Esophagus muscularis mucosa (tissue), 4 donors: ENCODE data around the gene TXN.

ENCODE experiments used
- CTCF ChIP-seq, 3 experiments: fragments of 200-600 bp in 2 of 3; fragments of 450-650 bp in 1 of 3; sonication (generic) in 2 of 3; IDR thresholded peaks; one replicate each; pipeline ENCODE4 v1.5.1; 2017 to 2019; ENCODE audit warnings: antibody characterized with exemption in 3 of 3, mild to moderate bottlenecking in 2 of 3, moderate library complexity in 1 of 3
- EP300 ChIP-seq: sonication (generic); formaldehyde crosslinking; IDR thresholded peaks from one replicate; pipeline ENCODE4 v1.6.1; 2017; ENCODE audit warnings: antibody characterized with exemption
- POLR2A ChIP-seq: fragments of 450-650 bp; IDR thresholded peaks from one replicate; pipeline ENCODE4 v1.6.1; 2017; ENCODE audit warnings: antibody characterized with exemption, moderate library complexity, mild to moderate bottlenecking, low read depth
- POLR2AphosphoS5 ChIP-seq, 2 donors: sonication (generic); formaldehyde crosslinking; IDR thresholded peaks; one replicate each; pipeline ENCODE4 v1.6.1; 2017; ENCODE audit warnings: antibody characterized with exemption in 2 of 2

GRCh38 chr9:110256380-110257096 is at the start of gene TXN:
- TF ChIP-seq CTCF (IDR thresholded peaks at IDR 0.05): no peak
- peak; percentile 74 to 93 for TF ChIP-seq POLR2AphosphoS5 (IDR thresholded peaks at IDR 0.05)
- peak; percentile 77 for TF ChIP-seq EP300
- peak; percentile 68 for TF ChIP-seq POLR2A
